ENCODE results near the gene EME2. TPM values are rescaled to one million over a fixed set of nuclear protein-coding genes. Genes with fewer than 3 reads are reported as not detected.

Gene EME2
- total and polyA plus RNA-seq, 2 of the 13 experiments (the other 11 are each of a cell fraction or from before 2014, with no cell fraction given): 4.4 to 7.6 TPM

DNA sequence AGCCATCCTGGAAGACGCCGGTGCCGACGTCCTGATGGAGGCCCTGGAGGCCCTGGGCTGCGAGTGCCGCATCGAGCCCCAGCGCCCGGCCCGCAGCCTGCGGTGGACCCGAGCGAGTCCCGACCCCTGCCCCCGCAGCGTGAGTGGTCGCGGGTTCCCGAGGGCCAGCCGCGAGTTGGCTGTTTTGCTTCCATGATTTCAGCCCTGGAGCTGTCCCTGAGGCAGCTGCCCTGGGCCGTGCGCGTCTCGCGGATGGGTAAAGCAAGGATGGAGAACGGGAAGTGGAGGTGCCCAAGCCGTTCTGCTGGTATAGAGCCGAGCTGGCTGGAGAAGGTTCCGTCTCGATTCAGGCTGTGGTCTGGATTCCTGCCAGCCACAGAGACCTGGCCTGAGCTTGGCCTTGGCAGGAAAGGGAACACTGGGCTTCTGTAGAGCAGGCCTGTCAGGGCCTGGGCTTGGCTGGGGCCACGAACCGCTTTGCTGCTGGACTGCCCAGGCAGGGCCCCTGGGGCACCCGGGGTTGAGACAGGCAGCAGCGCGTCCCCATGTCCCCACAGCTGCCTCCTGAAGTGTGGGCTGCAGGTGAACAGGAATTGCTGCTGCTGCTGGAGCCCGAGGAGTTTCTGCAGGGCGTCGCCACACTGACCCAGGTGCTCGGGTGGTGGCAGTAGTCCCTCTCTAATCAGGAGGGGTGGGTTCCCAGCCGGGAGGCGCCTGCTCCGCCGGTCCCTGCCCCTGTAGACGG lies 1.3 kb downstream of the EME2 start (continued):
- TF ChIP-seq NFKBIZ (CRISPR knock-in tag; IDR thresholded peaks at IDR 0.05) (0 out of 2 replicates have a peak, but pooled peaks have one; percentile 9), MTA1 (CRISPR knock-in tag; IDR thresholded peaks at IDR 0.05; ENCODE audit: borderline replicate concordance) (peak; percentile 16; the same call in 1 of the 2 replicates), U2AF1 (optimal IDR thresholded peaks at IDR 0.05; ENCODE audit: low read depth, low read length) (no peak), ZNF629 (CRISPR knock-in tag; conservative IDR thresholded peaks at IDR 0.05) (no peak), ZNF709 (CRISPR knock-in tag; IDR thresholded peaks at IDR 0.05) (0 out of 2 replicates have a peak, but pooled peaks have one; percentile 41), KMT2A (CRISPR knock-in tag; IDR thresholded peaks at IDR 0.05) (peak; percentile 30; the same call in 1 of the 2 replicates), ZNF230 (CRISPR knock-in tag; IDR thresholded peaks at IDR 0.05) (peak; percentile 81; the same call in 1 of the 2 replicates), SPEN (CRISPR knock-in tag; IDR thresholded peaks at IDR 0.05; ENCODE audit: low read depth) (0 out of 2 replicates have a peak, but pooled peaks have one; percentile 12), ZNF225 (CRISPR knock-in tag; IDR thresholded peaks at IDR 0.05) (no peak; the same call in 1 of the 2 replicates), ZNF441 (CRISPR knock-in tag; IDR thresholded peaks at IDR 0.05; ENCODE audit: borderline replicate concordance) (0 out of 2 replicates have a peak, but pooled peaks have one; percentile 17)
- TF ChIP-seq, protein P1, sequence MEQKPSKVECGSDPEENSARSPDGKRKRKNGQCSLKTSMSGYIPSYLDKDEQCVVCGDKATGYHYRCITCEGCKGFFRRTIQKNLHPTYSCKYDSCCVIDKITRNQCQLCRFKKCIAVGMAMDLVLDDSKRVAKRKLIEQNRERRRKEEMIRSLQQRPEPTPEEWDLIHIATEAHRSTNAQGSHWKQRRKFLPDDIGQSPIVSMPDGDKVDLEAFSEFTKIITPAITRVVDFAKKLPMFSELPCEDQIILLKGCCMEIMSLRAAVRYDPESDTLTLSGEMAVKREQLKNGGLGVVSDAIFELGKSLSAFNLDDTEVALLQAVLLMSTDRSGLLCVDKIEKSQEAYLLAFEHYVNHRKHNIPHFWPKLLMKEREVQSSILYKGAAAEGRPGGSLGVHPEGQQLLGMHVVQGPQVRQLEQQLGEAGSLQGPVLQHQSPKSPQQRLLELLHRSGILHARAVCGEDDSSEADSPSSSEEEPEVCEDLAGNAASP (CRISPR knock-in tag; IDR thresholded peaks at IDR 0.05; ENCODE audit: borderline replicate concordance): no peak
- TF ChIP-seq, protein P2, sequence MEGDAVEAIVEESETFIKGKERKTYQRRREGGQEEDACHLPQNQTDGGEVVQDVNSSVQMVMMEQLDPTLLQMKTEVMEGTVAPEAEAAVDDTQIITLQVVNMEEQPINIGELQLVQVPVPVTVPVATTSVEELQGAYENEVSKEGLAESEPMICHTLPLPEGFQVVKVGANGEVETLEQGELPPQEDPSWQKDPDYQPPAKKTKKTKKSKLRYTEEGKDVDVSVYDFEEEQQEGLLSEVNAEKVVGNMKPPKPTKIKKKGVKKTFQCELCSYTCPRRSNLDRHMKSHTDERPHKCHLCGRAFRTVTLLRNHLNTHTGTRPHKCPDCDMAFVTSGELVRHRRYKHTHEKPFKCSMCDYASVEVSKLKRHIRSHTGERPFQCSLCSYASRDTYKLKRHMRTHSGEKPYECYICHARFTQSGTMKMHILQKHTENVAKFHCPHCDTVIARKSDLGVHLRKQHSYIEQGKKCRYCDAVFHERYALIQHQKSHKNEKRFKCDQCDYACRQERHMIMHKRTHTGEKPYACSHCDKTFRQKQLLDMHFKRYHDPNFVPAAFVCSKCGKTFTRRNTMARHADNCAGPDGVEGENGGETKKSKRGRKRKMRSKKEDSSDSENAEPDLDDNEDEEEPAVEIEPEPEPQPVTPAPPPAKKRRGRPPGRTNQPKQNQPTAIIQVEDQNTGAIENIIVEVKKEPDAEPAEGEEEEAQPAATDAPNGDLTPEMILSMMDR (CRISPR knock-in tag; IDR thresholded peaks at IDR 0.05): peak; percentile 27
- TF ChIP-seq, protein P3, sequence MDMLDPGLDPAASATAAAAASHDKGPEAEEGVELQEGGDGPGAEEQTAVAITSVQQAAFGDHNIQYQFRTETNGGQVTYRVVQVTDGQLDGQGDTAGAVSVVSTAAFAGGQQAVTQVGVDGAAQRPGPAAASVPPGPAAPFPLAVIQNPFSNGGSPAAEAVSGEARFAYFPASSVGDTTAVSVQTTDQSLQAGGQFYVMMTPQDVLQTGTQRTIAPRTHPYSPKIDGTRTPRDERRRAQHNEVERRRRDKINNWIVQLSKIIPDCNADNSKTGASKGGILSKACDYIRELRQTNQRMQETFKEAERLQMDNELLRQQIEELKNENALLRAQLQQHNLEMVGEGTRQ (IDR thresholded peaks at IDR 0.05; ENCODE audit: low read depth, low read length): no peak
- TF ChIP-seq, protein P3 (CRISPR knock-in tag; IDR thresholded peaks at IDR 0.05; ENCODE audit: borderline replicate concordance): 0 out of 2 replicates have a peak, but pooled peaks have one; percentile 11

Data from HepG2 (cell line).